ENCODE data around the gene CASP6.
"Not testable (repeated sequence)": the region's sequence is repeated elsewhere in the genome, so short reads cannot be mapped to it uniquely, and the experiment has no call there.

DNA sequence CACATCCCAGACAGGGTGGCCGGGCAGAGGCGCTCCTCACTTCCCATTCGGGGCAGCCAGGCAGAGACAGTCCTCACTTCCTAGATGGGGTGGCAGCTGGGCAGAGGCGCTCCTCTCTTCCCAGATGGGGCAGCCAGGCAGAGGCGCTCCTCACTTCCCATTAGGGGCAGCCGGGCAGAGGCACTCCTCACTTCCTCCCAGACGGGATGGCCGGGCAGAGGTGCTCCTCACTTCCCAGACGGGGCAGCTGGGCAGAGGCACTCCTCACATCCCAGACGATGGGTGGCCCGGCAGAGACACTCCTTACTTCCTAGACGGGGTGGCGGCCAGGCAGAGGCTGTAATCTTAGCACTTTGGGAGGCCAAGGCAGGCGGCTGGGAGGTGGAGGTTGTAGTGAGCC is 24.3 kb downstream of the CASP6 start:
- TF ChIP-seq, protein P1, sequence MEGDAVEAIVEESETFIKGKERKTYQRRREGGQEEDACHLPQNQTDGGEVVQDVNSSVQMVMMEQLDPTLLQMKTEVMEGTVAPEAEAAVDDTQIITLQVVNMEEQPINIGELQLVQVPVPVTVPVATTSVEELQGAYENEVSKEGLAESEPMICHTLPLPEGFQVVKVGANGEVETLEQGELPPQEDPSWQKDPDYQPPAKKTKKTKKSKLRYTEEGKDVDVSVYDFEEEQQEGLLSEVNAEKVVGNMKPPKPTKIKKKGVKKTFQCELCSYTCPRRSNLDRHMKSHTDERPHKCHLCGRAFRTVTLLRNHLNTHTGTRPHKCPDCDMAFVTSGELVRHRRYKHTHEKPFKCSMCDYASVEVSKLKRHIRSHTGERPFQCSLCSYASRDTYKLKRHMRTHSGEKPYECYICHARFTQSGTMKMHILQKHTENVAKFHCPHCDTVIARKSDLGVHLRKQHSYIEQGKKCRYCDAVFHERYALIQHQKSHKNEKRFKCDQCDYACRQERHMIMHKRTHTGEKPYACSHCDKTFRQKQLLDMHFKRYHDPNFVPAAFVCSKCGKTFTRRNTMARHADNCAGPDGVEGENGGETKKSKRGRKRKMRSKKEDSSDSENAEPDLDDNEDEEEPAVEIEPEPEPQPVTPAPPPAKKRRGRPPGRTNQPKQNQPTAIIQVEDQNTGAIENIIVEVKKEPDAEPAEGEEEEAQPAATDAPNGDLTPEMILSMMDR (IDR thresholded peaks at IDR 0.05; ENCODE audit: insufficient read depth, low read length, poor library complexity, severe bottlenecking), result not testable (repeated sequence)
- TF ChIP-seq EZH2phosphoT487 (conservative IDR thresholded peaks at IDR 0.05; ENCODE audit: low read length), result not testable (repeated sequence)
